IMR-90 (cell line): ENCODE data around the gene CDADC1. TPM values are rescaled to one million over a fixed set of nuclear protein-coding genes. Genes with fewer than 3 reads are reported as not detected.

ENCODE experiments used
- ATAC-seq: fragments of 200-7000 bp; cut with Tn5 transposase; 2 replicates; pipeline ENCODE4 v1.9.1; 2020; ENCODE audit warnings: low read depth, mild to moderate bottlenecking, moderate library complexity
- BruUV-seq: library from RNA; stranded (reverse); fragments of 400-500 nt; replicated peaks from 2 replicates; lab custom pipeline; 2021; lab: Mats Ljungman, UMichigan
- CTCF ChIA-PET: fragments of 300-600 bp; formaldehyde crosslinking; extraction: SDS; loops from one replicate; lab custom pipeline; 2021; ENCODE audit warnings: antibody characterized with exemption; lab: Yijun Ruan, JAX
- POLR2A ChIA-PET: fragments of 300-600 bp; sonication (Branson Sonifier 250); formaldehyde crosslinking; loops from one replicate; lab custom pipeline; 2022; ENCODE audit warnings: antibody characterized with exemption; ENCODE audit not compliant: unreplicated experiment; lab: Charles Lee
- DNase-seq: peaks from one replicate; pipeline ENCODE4 v3.0.0; 2013
- H2AFZ ChIP-seq: replicated peaks from 2 replicates; pipeline ENCODE3; 2013; ENCODE audit warnings: low read length, mild to moderate bottlenecking; ENCODE audit not compliant: poor library complexity
- H2AK5ac ChIP-seq: 2 replicates; pipeline ENCODE4 v1.6.1; 2013; ENCODE audit warnings: low read depth, low read length, inconsistent platforms
- H2AK9ac ChIP-seq: replicated peaks from 2 replicates; pipeline ENCODE3; 2013; ENCODE audit warnings: mild to moderate bottlenecking, low read depth, low read length, moderate library complexity; ENCODE audit not compliant: poor library complexity
- H2BK120ac ChIP-seq: 2 replicates; pipeline ENCODE4 v1.6.1; 2013; ENCODE audit warnings: low read depth, low read length, inconsistent platforms
- H2BK15ac ChIP-seq: 3 replicates; pipeline ENCODE4 v1.6.1; 2013; ENCODE audit warnings: low read depth, low read length, inconsistent platforms
- H2BK20ac ChIP-seq: 2 replicates; pipeline ENCODE4 v1.6.1; 2013; ENCODE audit warnings: low read depth, mild to moderate bottlenecking, inconsistent platforms, low read length, moderate library complexity
- H2BK5ac ChIP-seq: 2 replicates; pipeline ENCODE4 v1.6.1; 2013; ENCODE audit warnings: mild to moderate bottlenecking, low read depth, low read length, inconsistent platforms; ENCODE audit not compliant: poor library complexity, severe bottlenecking
- H3K14ac ChIP-seq: replicated peaks from 2 replicates; pipeline ENCODE4 v1.6.1; 2013; ENCODE audit warnings: low read depth, low read length, inconsistent platforms
- H3K18ac ChIP-seq: 2 replicates; pipeline ENCODE4 v1.6.1; 2013; ENCODE audit warnings: low read depth, low read length, control low read depth
- H3K23ac ChIP-seq: 2 replicates; pipeline ENCODE4 v1.6.1; 2013; ENCODE audit warnings: low read depth, low read length, inconsistent platforms
- H3K27ac ChIP-seq: 2 replicates; pipeline ENCODE4 v1.5.1; 2013; ENCODE audit warnings: mild to moderate bottlenecking, control low read depth, low read length; ENCODE audit not compliant: insufficient read depth
- H3K27me3 ChIP-seq: 2 replicates; pipeline ENCODE4 v1.6.1; 2013; ENCODE audit warnings: low read length; ENCODE audit not compliant: control insufficient read depth, insufficient read depth
- H3K36me3 ChIP-seq: 2 replicates; pipeline ENCODE4 v1.6.1; 2013; ENCODE audit warnings: low read length, mixed read lengths; ENCODE audit not compliant: control insufficient read depth, insufficient read depth
- H3K4ac ChIP-seq: 2 replicates; pipeline ENCODE4 v1.6.1; 2013; ENCODE audit warnings: low read depth, low read length, inconsistent platforms
- H3K4me1 ChIP-seq: 2 replicates; pipeline ENCODE4 v1.6.1; 2013; ENCODE audit warnings: low read length, mixed read lengths; ENCODE audit not compliant: control insufficient read depth, insufficient read depth
- H3K4me2 ChIP-seq: 2 replicates; pipeline ENCODE4 v1.6.1; 2013; ENCODE audit warnings: low read depth, mild to moderate bottlenecking, control low read depth, low read length, moderate library complexity
- H3K4me3 ChIP-seq: 2 replicates; pipeline ENCODE4 v1.5.1; 2013; ENCODE audit warnings: low read depth, mild to moderate bottlenecking, control low read depth, low read length, moderate library complexity; ENCODE audit not compliant: insufficient read depth
- H3K56ac ChIP-seq: 2 replicates; pipeline ENCODE4 v1.6.1; 2013; ENCODE audit warnings: low read length, inconsistent platforms; ENCODE audit not compliant: insufficient read depth; ENCODE audit errors: extremely low read depth
- H3K79me1 ChIP-seq, 2 experiments: 2 replicates each; pipeline ENCODE4 v1.6.1; 2013; ENCODE audit warnings: low read length in 2 of 2, inconsistent platforms in 1 of 2, low read depth in 1 of 2
- H3K9ac ChIP-seq: 2 replicates; pipeline ENCODE4 v1.6.1; 2013; ENCODE audit warnings: low read depth, low read length, control low read depth
- H3K9me1 ChIP-seq: 2 replicates; pipeline ENCODE4 v1.6.1; 2013; ENCODE audit warnings: low read length, inconsistent platforms; ENCODE audit not compliant: insufficient read depth
- H3K9me3 ChIP-seq: 2 replicates; pipeline ENCODE4 v1.6.1; 2013; ENCODE audit warnings: low read length; ENCODE audit not compliant: control insufficient read depth, insufficient read depth
- H4K20me1 ChIP-seq: 2 replicates; pipeline ENCODE4 v1.6.1; 2013; ENCODE audit warnings: low read length, inconsistent platforms; ENCODE audit not compliant: insufficient read depth
- H4K5ac ChIP-seq: 2 replicates; pipeline ENCODE4 v1.6.1; 2013; ENCODE audit warnings: mild to moderate bottlenecking, low read depth, low read length, control low read depth
- H4K8ac ChIP-seq, 2 experiments: 2 replicates each; pipeline ENCODE4 v1.6.1; 2013; ENCODE audit warnings: low read depth in 2 of 2, low read length in 2 of 2, control low read depth in 1 of 2, inconsistent platforms in 1 of 2
- H4K91ac ChIP-seq: 2 replicates; pipeline ENCODE4 v1.6.1; 2013; ENCODE audit warnings: low read depth, low read length, inconsistent platforms; ENCODE audit not compliant: insufficient read depth
- RCOR1 ChIP-seq: IDR thresholded peaks from 2 replicates; pipeline ENCODE4 v1.6.1; 2012; ENCODE audit warnings: mild to moderate bottlenecking, low read length, improper control_type of control experiment; ENCODE audit not compliant: insufficient replicate concordance
- WGBS, 2 experiments: methylation state at CpG; one replicate each; pipeline versions ENCODE4 v1.1.5 to v1.1.7; 2013; ENCODE audit warnings: missing lambda C conversion rate in 2 of 2; ENCODE audit not compliant: insufficient read length in 1 of 2; ENCODE audit errors: extremely low coverage in 2 of 2; 5-methylcytosine and 5-hydroxymethylcytosine counted together
- dilution Hi-C: fragments of 300-500 bp; cut with HindIII; formaldehyde crosslinking; loops from one replicate; pipeline ENCODE4 v1.14.3; 2018; ENCODE audit warnings: low sequenced_read_pairs; ENCODE audit not compliant: unreplicated experiment
- in situ Hi-C: fragments of 300-500 bp; cut with MboI; formaldehyde crosslinking; loops from 3 replicates; pipeline ENCODE4 v1.14.3; 2019; ENCODE audit warnings: low sequenced_read_pairs, inconsistent platforms, mixed read lengths
- intact Hi-C: fragments of 100-400 bp; cut with micrococcal nuclease; formaldehyde crosslinking; loops from 2 replicates; pipeline ENCODE4 v1.10.0; 2022
- polyA plus RNA-seq, 3 experiments: library from polyadenylated mRNA; depleted of rRNA; stranded (reverse); fragments of >200 nt; gene quantifications; 2 replicates each; pipeline ENCODE4 v1.2.3, GENCODE V29; 2012; ENCODE audit warnings: low replicate concordance in 1 of 3
- total RNA-seq: library from RNA; depleted of rRNA; stranded (reverse); fragments of >200 nt; gene quantifications from 2 replicates; pipeline ENCODE4 v1.2.3, GENCODE V29; 2012
- TF ChIP-seq, protein P1 (sequence below): fragments of 150-350 bp; IDR thresholded peaks from 2 replicates; pipeline ENCODE4 v1.6.1; 2016; ENCODE audit warnings: low read depth, mild to moderate bottlenecking, low read length, moderate library complexity, borderline replicate concordance

CDADC1 gene
- total and polyA plus RNA-seq, 2 of the 4 experiments (the other 2 are of a cell fraction), result 0.54 to 2.6 TPM

DNA sequence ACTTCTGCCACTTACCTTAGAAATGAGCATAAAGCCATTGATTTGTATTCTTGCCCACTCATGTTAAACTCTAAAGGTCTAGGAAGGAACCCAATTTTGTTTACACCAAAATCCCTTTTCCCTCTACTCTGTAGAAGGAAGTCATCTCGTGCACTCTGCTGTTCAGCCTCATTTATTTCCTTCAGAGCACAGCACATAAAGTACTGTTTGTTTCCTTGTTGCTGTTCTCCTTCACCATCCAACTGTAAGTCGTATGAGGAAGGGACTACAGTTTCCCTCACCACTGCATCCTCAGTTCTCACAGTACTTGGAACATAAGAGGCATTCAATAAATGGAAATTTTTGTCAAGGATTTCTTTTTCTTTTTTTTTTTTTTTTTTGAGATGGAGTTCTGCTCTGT lies 24.6 kb downstream of the CDADC1 start:
- H3K18ac ChIP-seq, result no peak overlapping the region
- no peak overlapping the region for H2BK120ac ChIP-seq
- H3K9ac ChIP-seq, result no peak overlapping the region
- H4K8ac ChIP-seq, result no peak overlapping the region
- no peaks in the 10 kb centered on the region for H3K4me1 ChIP-seq
- H3K27ac ChIP-seq, result no peak overlapping the region
- no peak overlapping the region for H2BK5ac ChIP-seq
- H3K4me3 ChIP-seq, result no peak overlapping the region
- no TSS peak for BruUV-seq
- H2AK5ac ChIP-seq, result no peak overlapping the region
- H4K20me1 ChIP-seq, result no peaks in the 10 kb centered on the region
- intact Hi-C loops, result no loop called here
- no peaks in the 10 kb centered on the region for H3K9me3 ChIP-seq
- no peaks in the 10 kb centered on the region for H3K9me1 ChIP-seq
- no peak overlapping the region for H3K23ac ChIP-seq
- no peak overlapping the region for H3K56ac ChIP-seq
- no peak overlapping the region for H3K4ac ChIP-seq
- ChIA-PET CTCF (no interaction called here), POLR2A (no interaction called here)
- no CpG with 5 or more reads among the region's 2 CpGs for WGBS, 2 experiments
- no peaks in the 10 kb centered on the region for H3K79me1 ChIP-seq
- no peak overlapping the region for H4K5ac ChIP-seq
- H3K36me3 ChIP-seq, result no peaks in the 10 kb centered on the region
- H3K4me2 ChIP-seq, result no peak overlapping the region
- H3K14ac ChIP-seq, result peak overlapping the region; percentile 62; the same call in 1 of the 2 replicates
- no peaks in the 10 kb centered on the region for H3K27me3 ChIP-seq
- no peak overlapping the region for H2AK9ac ChIP-seq
- no peak overlapping the region for H4K91ac ChIP-seq
- no peak overlapping the region for H2BK15ac ChIP-seq
- TF ChIP-seq, protein P1, sequence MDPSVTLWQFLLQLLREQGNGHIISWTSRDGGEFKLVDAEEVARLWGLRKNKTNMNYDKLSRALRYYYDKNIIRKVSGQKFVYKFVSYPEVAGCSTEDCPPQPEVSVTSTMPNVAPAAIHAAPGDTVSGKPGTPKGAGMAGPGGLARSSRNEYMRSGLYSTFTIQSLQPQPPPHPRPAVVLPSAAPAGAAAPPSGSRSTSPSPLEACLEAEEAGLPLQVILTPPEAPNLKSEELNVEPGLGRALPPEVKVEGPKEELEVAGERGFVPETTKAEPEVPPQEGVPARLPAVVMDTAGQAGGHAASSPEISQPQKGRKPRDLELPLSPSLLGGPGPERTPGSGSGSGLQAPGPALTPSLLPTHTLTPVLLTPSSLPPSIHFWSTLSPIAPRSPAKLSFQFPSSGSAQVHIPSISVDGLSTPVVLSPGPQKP, result no peak
- TF ChIP-seq RCOR1, result no peak
- H2AFZ ChIP-seq, result no peak overlapping the region
- in situ Hi-C loops, result no loop called here
- no peak overlapping the region for H2BK20ac ChIP-seq
- dilution Hi-C loops, result no loop called here
- DNase-seq (no peak), ATAC-seq (no peak)
